Activated CD4-positive, alpha-beta T cell treated with anti-CD3 and anti-CD28 coated beads, Interleukin-10, Interleukin-2, amounts not matched to agents 100 ng/mL and 50 ng/mL, durations not matched to agents 16 hours and 8 hours (primary cell): ENCODE results near the gene ZNF813.
"Not testable (repeated sequence)": the region's sequence is repeated elsewhere in the genome, so short reads cannot be mapped to it uniquely, and the experiment has no call there.

ENCODE experiments used
- DNase-seq: peaks from one replicate; pipeline ENCODE4 v3.0.0-alpha.2; 2020

ZNF813 gene

GRCh38 chr19:53485046-53486004 is 17.8 kb downstream of the ZNF813 start:
- DNase-seq, result no peak

- no peak for DNase-seq
These were observed 24.6 kb downstream of the ZNF813 start for GRCh38 chr19:53492153-53492552.

- DNase-seq, result not testable (repeated sequence)
These were observed 29.9 kb downstream of the ZNF813 start for GRCh38 chr19:53497311-53498023.

GRCh38 chr19:53498024-53498395 is 30.5 kb downstream of the ZNF813 start:
- DNase-seq, result not testable (repeated sequence)

GRCh38 chr19:53503151-53503550 is 35.6 kb downstream of the ZNF813 start:
- not testable (repeated sequence) for DNase-seq

GRCh38 chr19:53503671-53504364 is 36.3 kb downstream of the ZNF813 start:
- DNase-seq, result not testable (repeated sequence)

GRCh38 chr19:53504365-53504703 is 36.8 kb downstream of the ZNF813 start:
- not testable (repeated sequence) for DNase-seq

- DNase-seq, result no peak
These were observed 37.4 kb downstream of the ZNF813 start for GRCh38 chr19:53504885-53505284.

GRCh38 chr19:53506728-53507127 is 39.2 kb downstream of the ZNF813 start:
- no peak for DNase-seq

- no peak for DNase-seq
These were observed 40.2 kb downstream of the ZNF813 start for GRCh38 chr19:53507523-53508442.

GRCh38 chr19:53509443-53509842 is 41.9 kb downstream of the ZNF813 start:
- no peak for DNase-seq

GRCh38 chr19:53509845-53510244 is 42.3 kb downstream of the ZNF813 start:
- no peak for DNase-seq

GRCh38 chr19:53511357-53511756 is 43.8 kb downstream of the ZNF813 start:
- no peak for DNase-seq

GRCh38 chr19:53511933-53512374 is 44.4 kb downstream of the ZNF813 start:
- DNase-seq, result peak; percentile 11

- not testable (repeated sequence) for DNase-seq
These were observed 47.5 kb downstream of the ZNF813 start for GRCh38 chr19:53515047-53515446.

GRCh38 chr19:53517114-53517741 is 49.7 kb downstream of the ZNF813 start:
- DNase-seq, result no peak

- no peak for DNase-seq
These were observed 50.6 kb downstream of the ZNF813 start for GRCh38 chr19:53518121-53518520.

GRCh38 chr19:53518716-53519115 is 51.2 kb downstream of the ZNF813 start:
- DNase-seq, result no peak

- no peak for DNase-seq
These were observed 51.9 kb downstream of the ZNF813 start for GRCh38 chr19:53519446-53519845.

GRCh38 chr19:53520163-53520546 is 52.6 kb downstream of the ZNF813 start:
- DNase-seq, result no peak

GRCh38 chr19:53520547-53521372 is 53.2 kb downstream of the ZNF813 start:
- DNase-seq, result peak; percentile 92
